GM12878 (cell line): ENCODE data around the gene MGAT5. TPM values are rescaled to one million over a fixed set of nuclear protein-coding genes. Genes with fewer than 3 reads are reported as not detected.

Source experiments
- ATAC-seq: fragments of 200-7000 bp; cut with Tn5 transposase; 3 replicates; pipeline ENCODE4 v1.9.1; 2020; ENCODE audit warnings: mild to moderate bottlenecking, moderate library complexity
- BruUV-seq: library from RNA; stranded (reverse); fragments of 400-500 nt; replicated peaks from 2 replicates; lab custom pipeline; 2021; lab: Mats Ljungman, UMichigan
- CTCF ChIA-PET: fragments of 300-600 bp; sonication (Branson Sonifier 250); formaldehyde crosslinking; extraction: SDS; loops from one replicate; lab custom pipeline; 2021; ENCODE audit warnings: inconsistent platforms; lab: Yijun Ruan, JAX
- POLR2A ChIA-PET: fragments of 350-600 bp; formaldehyde crosslinking; extraction: SDS; loops from one replicate; lab custom pipeline; 2021; ENCODE audit warnings: inconsistent platforms; lab: Charles Lee
- RAD21 ChIA-PET: fragments of 300-600 bp; sonication (Branson Sonifier 250); formaldehyde crosslinking; loops from one replicate; lab custom pipeline; 2023; ENCODE audit warnings: antibody characterized with exemption; ENCODE audit not compliant: unreplicated experiment; lab: Charles Lee
- SMC1A ChIA-PET: fragments of 300-600 bp; sonication (Branson Sonifier 250); formaldehyde crosslinking; loops from one replicate; lab custom pipeline; 2023; ENCODE audit not compliant: unreplicated experiment, uncharacterized antibody; lab: Charles Lee
- DNase-seq: peaks from one replicate; pipeline ENCODE4 v3.0.0-alpha.2; 2011; ENCODE audit warnings: low read depth, low spot score
- FAIRE-seq: peaks from 3 replicates; lab custom pipeline; 2011; peaks lifted over from hg19 to GRCh38; lab: Jason Lieb, UNC
- H2AFZ ChIP-seq: 2 replicates; pipeline ENCODE4 v1.6.0; 2011; ENCODE audit warnings: low read depth, low read length, control low read depth; ENCODE audit not compliant: control insufficient read depth
- H3K27ac ChIP-seq: 2 replicates; pipeline ENCODE4 v1.5.1; 2011; ENCODE audit warnings: control low read depth; ENCODE audit not compliant: control insufficient read depth, insufficient read depth
- H3K27me3 ChIP-seq, 2 experiments: replicated peaks in 1 of 2; 2 replicates each; pipeline versions ENCODE4 v1.6.0 to v1.6.1; 2011; ENCODE audit warnings: low read length in 1 of 2; ENCODE audit not compliant: control insufficient read depth in 2 of 2, insufficient read depth in 2 of 2
- H3K36me3 ChIP-seq, 2 experiments: 2 replicates each; pipeline ENCODE4 v1.5.1; 2011; ENCODE audit warnings: low read length in 1 of 2; ENCODE audit not compliant: control insufficient read depth in 2 of 2, insufficient read depth in 2 of 2
- H3K4me1 ChIP-seq: 2 replicates; pipeline ENCODE4 v1.6.1; 2011; ENCODE audit warnings: mild to moderate bottlenecking, low read length, moderate library complexity, mixed read lengths; ENCODE audit not compliant: control insufficient read depth, insufficient read depth
- H3K4me2 ChIP-seq: 2 replicates; pipeline ENCODE4 v1.6.0; 2011; ENCODE audit warnings: control low read depth; ENCODE audit not compliant: control insufficient read depth, insufficient read depth
- H3K4me3 ChIP-seq: fragments of 200-600 bp; sonication (generic); 2 replicates; pipeline ENCODE4 v1.5.1; 2016
- H3K79me2 ChIP-seq: 2 replicates; pipeline ENCODE4 v1.6.0; 2011; ENCODE audit warnings: low read length; ENCODE audit not compliant: control insufficient read depth, insufficient read depth
- H3K9ac ChIP-seq: 2 replicates; pipeline ENCODE4 v1.8.0; 2011; ENCODE audit warnings: low read length, control low read depth, mixed read lengths; ENCODE audit not compliant: control insufficient read depth, insufficient read depth
- H3K9me3 ChIP-seq: replicated peaks from 3 replicates; pipeline ENCODE4 v1.5.1; 2011; ENCODE audit warnings: mild to moderate bottlenecking, low read length; ENCODE audit not compliant: control insufficient read depth, insufficient read depth
- H4K20me1 ChIP-seq: 2 replicates; pipeline ENCODE4 v1.6.0; 2011; ENCODE audit not compliant: control insufficient read depth, insufficient read depth
- ATF3 ChIP-seq: IDR thresholded peaks from 2 replicates; pipeline ENCODE4 v1.6.1; 2011; ENCODE audit warnings: low read depth, mild to moderate bottlenecking, low read length, moderate library complexity, borderline replicate concordance; ENCODE audit errors: extremely low read depth
- CBX3 ChIP-seq: fragments of 200-600 bp; sonication (generic); IDR thresholded peaks from 2 replicates; pipeline ENCODE4 v1.6.1; 2016; ENCODE audit warnings: low read depth, borderline replicate concordance
- CREB1 ChIP-seq: IDR thresholded peaks from 2 replicates; pipeline ENCODE4 v1.6.1; 2012; ENCODE audit warnings: low read depth, mild to moderate bottlenecking, inconsistent platforms
- EGR1 ChIP-seq, 2 experiments: IDR thresholded peaks; 1 replicate in 1 of 2; 2 replicates in 1 of 2; pipeline ENCODE4 v1.6.1; 2011 to 2012; ENCODE audit warnings: low read depth in 2 of 2, low read length in 2 of 2, borderline replicate concordance in 1 of 2, mild to moderate bottlenecking in 1 of 2, moderate library complexity in 1 of 2
- GATAD2B ChIP-seq: fragments of 450-650 bp; conservative IDR thresholded peaks from 2 replicates; pipeline ENCODE4 v1.6.1; 2017; ENCODE audit warnings: low read depth, mild to moderate bottlenecking, moderate library complexity
- HDAC6 ChIP-seq: fragments of 200-600 bp; sonication (generic); IDR thresholded peaks from one replicate; pipeline ENCODE4 v1.8.0; 2017; ENCODE audit warnings: antibody characterized with exemption; ENCODE audit not compliant: unreplicated experiment
- HDGF ChIP-seq: fragments of 450-650 bp; IDR thresholded peaks from 2 replicates; pipeline ENCODE4 v1.6.1; 2016; ENCODE audit warnings: antibody characterized with exemption
- MEF2A ChIP-seq: IDR thresholded peaks from 2 replicates; pipeline ENCODE4 v1.6.1; 2011; ENCODE audit warnings: low read depth, mild to moderate bottlenecking, low read length, moderate library complexity; ENCODE audit not compliant: insufficient read depth
- MEF2B ChIP-seq: fragments of 450-650 bp; IDR thresholded peaks from 2 replicates; pipeline ENCODE4 v1.6.1; 2018; ENCODE audit warnings: mild to moderate bottlenecking, moderate library complexity; ENCODE audit not compliant: partially characterized antibody, poor library complexity, severe bottlenecking
- MLLT1 ChIP-seq: fragments of 450-650 bp; IDR thresholded peaks from 2 replicates; pipeline ENCODE4 v1.6.1; 2016; ENCODE audit warnings: mild to moderate bottlenecking
- NFIC ChIP-seq: IDR thresholded peaks from 2 replicates; pipeline ENCODE4 v1.6.1; 2012; ENCODE audit warnings: low read depth, mild to moderate bottlenecking, inconsistent platforms, low read length, moderate library complexity
- PBX3 ChIP-seq: IDR thresholded peaks from 2 replicates; pipeline ENCODE4 v1.6.1; 2011; ENCODE audit warnings: mild to moderate bottlenecking, low read depth, low read length, moderate library complexity; ENCODE audit not compliant: insufficient replicate concordance
- RCOR1 ChIP-seq: conservative IDR thresholded peaks from 2 replicates; pipeline ENCODE4 v1.6.1; 2012; ENCODE audit warnings: low read depth, low read length, improper control_type of control experiment
- SRF ChIP-seq, 2 experiments: IDR thresholded peaks; 2 replicates each; pipeline ENCODE4 v1.6.1; 2011; ENCODE audit warnings: low read depth in 2 of 2, low read length in 2 of 2, mild to moderate bottlenecking in 1 of 2, moderate library complexity in 1 of 2
- STAT1 ChIP-seq: fragments of 450-650 bp; conservative IDR thresholded peaks from 2 replicates; pipeline ENCODE4 v1.6.1; 2014; ENCODE audit warnings: antibody characterized with exemption, mild to moderate bottlenecking
- TAF1 ChIP-seq: IDR thresholded peaks from 2 replicates; pipeline ENCODE4 v1.6.1; 2011; ENCODE audit warnings: mild to moderate bottlenecking, low read depth, low read length, borderline replicate concordance
- WRNIP1 ChIP-seq: IDR thresholded peaks from 2 replicates; pipeline ENCODE4 v1.6.1; 2011; ENCODE audit warnings: low read depth, low read length, improper control_type of control experiment, borderline replicate concordance
- YY1 ChIP-seq: IDR thresholded peaks from 2 replicates; pipeline ENCODE4 v1.6.1; 2011; ENCODE audit warnings: low read depth, mild to moderate bottlenecking, low read length
- ZNF687 ChIP-seq: fragments of 450-650 bp; IDR thresholded peaks from 2 replicates; pipeline ENCODE4 v1.6.1; 2017; ENCODE audit warnings: mild to moderate bottlenecking, moderate library complexity
- WGBS: methylation state at CpG from one replicate; pipeline ENCODE4 v1.1.6; 2016; ENCODE audit warnings: low lambda C conversion rate; ENCODE audit not compliant: insufficient replicate concordance, insufficient coverage; ENCODE audit errors: missing lambda C conversion rate; 5-methylcytosine and 5-hydroxymethylcytosine counted together
- in situ Hi-C: fragments of 300-500 bp; cut with MboI; formaldehyde crosslinking; loops from 9 replicates; pipeline ENCODE4 v1.14.3; 2018; ENCODE audit warnings: mixed read lengths
- intact Hi-C: fragments of 100-400 bp; cut with micrococcal nuclease; formaldehyde crosslinking; loops from one replicate; pipeline ENCODE4 v1.14.2; 2022; ENCODE audit not compliant: unreplicated experiment
- polyA plus RNA-seq, 11 experiments: library from polyadenylated mRNA; depleted of rRNA in 4 of 11; unstranded in 6 of 11; stranded (reverse) in 5 of 11; fragments of >200 nt; fragmentation: Nextera tagmentation in 4 of 11; fragmentation: Illumina TruSeq in 1 of 11; extraction: Ambion mirVana in 4 of 11; extraction: Trizol in 1 of 11; gene quantifications; 1 replicate in 1 of 11; 2 replicates in 10 of 11; pipeline versions ENCODE4 v1.2.1 to v1.2.3, GENCODE V29; 2011 to 2016; ENCODE audit warnings: inconsistent platforms in 2 of 11, missing spikeins in 2 of 11, low read depth in 1 of 11
- total RNA-seq, 4 experiments: library from RNA; depleted of rRNA in 3 of 4; stranded (reverse); fragments of >200 nt in 3 of 4; fragmentation: Illumina TruSeq in 1 of 4; extraction: Trizol in 1 of 4; gene quantifications; 2 replicates each; pipeline versions ENCODE4 v1.2.1 to v1.2.3, GENCODE V29; 2013 to 2021

Gene MGAT5
- total and polyA plus RNA-seq, 10 of the 15 experiments (the other 5 are each of a cell fraction or from before 2014, with no cell fraction given): 4.9 to 104 (median 36.2) TPM

GRCh38 chr2:134438371-134438770 lies 184.5 kb downstream of the MGAT5 start:
- Histone ChIP-seq H3K9ac (no peak overlapping the region), H3K27me3 (no peaks in the 10 kb centered on the region), H3K4me1 (no peaks in the 10 kb centered on the region), H3K9me3 (no peaks in the 10 kb centered on the region), H3K79me2 (no peaks in the 10 kb centered on the region), H3K4me2 (no peak overlapping the region), H3K4me3 (no peak overlapping the region), H4K20me1 (no peaks in the 10 kb centered on the region), H2AFZ (no peak overlapping the region), H3K36me3 (peaks cover 19 to 31% of the 10 kb centered on the region in 2 experiments), H3K27ac (no peak overlapping the region)
- FAIRE-seq: no peak
- ChIA-PET CTCF (interaction anchor here (3.9 kb wide), 1 partner anchor 14 kb away, joined by 25 read pairs; no protein-coding TSS in a partner anchor), POLR2A (no interaction called here), RAD21 (no interaction called here), SMC1A (interaction anchor here (1.2 kb wide), 1 partner anchor 13 kb away, joined by 3 read pairs; no protein-coding TSS in a partner anchor)
- 80% methylated on average over 3 of the region's 3 CpGs for WGBS
- in situ Hi-C loops (no loop called here), intact Hi-C loops (no loop called here)
- BruUV-seq: no TSS peak
- no peak for ATAC-seq
- DNase-seq: no peak
- TF ChIP-seq HDGF (no peak), HDAC6 (no peak), YY1 (no peak), SRF (IDR thresholded peaks at IDR 0.05; ENCODE audit: low read depth in 2 of 2, low read length in 2 of 2) (no peak), PBX3 (no peak), TAF1 (no peak), CBX3 (no peak), MEF2B (no peak), MEF2A (no peak), MLLT1 (no peak), EGR1 (IDR thresholded peaks at IDR 0.05; ENCODE audit: borderline replicate concordance in 1 of 2, low read depth in 2 of 2, low read length in 2 of 2) (no peak), CREB1 (no peak), WRNIP1 (no peak), NFIC (no peak), ZNF687 (no peak), GATAD2B (no peak), STAT1 (no peak), ATF3 (no peak), RCOR1 (no peak)
